ENCODE data around the gene PSEN1.

PSEN1 gene

GRCh38 chr14:73255005-73255400, 118.7 kb downstream of the PSEN1 start:
- DNase-seq (ENCODE audit: low read depth), result no peak
- no peak overlapping the region for H3K4me3 ChIP-seq (ENCODE audit: low read depth, low read length)
- TF ChIP-seq CTCF (IDR thresholded peaks at IDR 0.05; ENCODE audit: insufficient read depth, low read depth, low read length, missing control alignments), result no peak

- no peak for TF ChIP-seq CTCF (IDR thresholded peaks at IDR 0.05; ENCODE audit: insufficient read depth, low read depth, low read length, missing control alignments)
- H3K4me3 ChIP-seq (ENCODE audit: low read depth, low read length), result no peak overlapping the region
- no peak for DNase-seq (ENCODE audit: low read depth)
Measured at GRCh38 chr14:73255693-73256225, 119.5 kb downstream of the PSEN1 start.

- TF ChIP-seq CTCF (IDR thresholded peaks at IDR 0.05; ENCODE audit: insufficient read depth, low read depth, low read length, missing control alignments), result no peak
- H3K4me3 ChIP-seq (ENCODE audit: low read depth, low read length), result no peak overlapping the region
- DNase-seq (ENCODE audit: low read depth), result no peak
Measured at GRCh38 chr14:73258076-73258475, 121.8 kb downstream of the PSEN1 start.

DNA sequence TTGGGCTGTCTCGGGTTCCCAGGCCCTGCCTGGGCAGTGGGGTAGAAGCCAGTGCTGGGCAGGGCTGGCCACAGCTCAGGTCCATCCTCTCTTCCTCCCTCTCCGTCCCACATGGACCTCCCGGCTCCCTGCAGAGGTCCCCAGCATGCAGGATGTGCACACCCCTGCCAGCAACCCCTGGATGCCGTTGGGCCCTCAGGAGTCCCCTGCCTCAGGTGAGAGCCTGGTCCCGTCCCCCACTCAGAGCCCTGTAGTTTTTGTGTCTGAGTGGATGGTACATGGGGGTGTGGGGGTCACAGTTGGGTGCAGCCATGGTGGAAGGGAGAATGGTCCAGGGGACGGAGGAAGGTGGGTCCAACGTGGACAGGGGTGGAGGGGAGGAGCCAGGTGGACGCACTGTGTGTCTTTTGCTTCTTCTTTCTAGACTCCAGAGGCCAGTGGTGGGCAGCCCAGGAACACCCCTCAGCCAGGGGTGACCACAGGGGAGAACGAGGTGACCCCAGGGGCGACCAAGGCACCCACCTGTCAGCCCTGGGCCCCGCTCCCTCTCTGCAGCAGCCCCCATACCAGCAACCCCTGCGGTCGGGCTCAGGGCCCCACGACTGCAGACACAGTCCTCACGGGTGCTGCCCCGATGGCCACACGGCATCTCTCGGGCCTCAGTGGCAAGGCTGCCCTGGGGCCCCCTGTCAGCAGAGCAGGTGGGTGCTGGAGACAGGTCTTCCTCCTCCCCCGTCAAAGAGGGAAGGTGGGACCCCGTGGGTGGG, 122.7 kb downstream of the PSEN1 start:
- no peak overlapping the region for H3K4me3 ChIP-seq (ENCODE audit: low read depth, low read length)
- no peak for TF ChIP-seq CTCF (IDR thresholded peaks at IDR 0.05; ENCODE audit: insufficient read depth, low read depth, low read length, missing control alignments)
- no peak for DNase-seq (ENCODE audit: low read depth)

DNA sequence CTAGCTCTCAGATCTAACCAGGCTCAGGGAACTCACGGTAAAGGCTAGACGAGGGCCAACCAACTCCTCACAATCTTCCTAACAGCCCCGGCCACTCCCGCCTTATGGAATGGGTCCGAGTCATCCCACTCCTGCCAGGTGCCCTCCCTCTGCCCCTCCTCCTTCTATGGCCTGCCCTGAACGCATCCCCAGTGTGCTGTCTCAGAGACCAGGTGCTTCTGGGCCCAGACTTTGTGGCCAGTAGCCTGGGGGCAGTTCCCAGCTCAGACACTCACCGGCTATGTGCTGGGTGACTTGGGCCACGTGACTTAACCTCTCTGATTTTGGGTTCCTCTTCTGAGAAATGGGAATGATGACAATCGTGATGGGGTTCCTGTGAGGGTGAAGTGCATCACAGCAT, 123.5 kb downstream of the PSEN1 start:
- no peak for DNase-seq (ENCODE audit: low read depth)
- no peak for TF ChIP-seq CTCF (IDR thresholded peaks at IDR 0.05; ENCODE audit: insufficient read depth, low read depth, low read length, missing control alignments)
- H3K4me3 ChIP-seq (ENCODE audit: low read depth, low read length), result no peak overlapping the region

GRCh38 chr14:73260574-73260973, 124.3 kb downstream of the PSEN1 start:
- no peak for DNase-seq (ENCODE audit: low read depth)
- no peak for TF ChIP-seq CTCF (IDR thresholded peaks at IDR 0.05; ENCODE audit: insufficient read depth, low read depth, low read length, missing control alignments)
- no peak overlapping the region for H3K4me3 ChIP-seq (ENCODE audit: low read depth, low read length)

GRCh38 chr14:73261075-73261474, 124.8 kb downstream of the PSEN1 start:
- no peak overlapping the region for H3K4me3 ChIP-seq (ENCODE audit: low read depth, low read length)
- no peak for TF ChIP-seq CTCF (IDR thresholded peaks at IDR 0.05; ENCODE audit: insufficient read depth, low read depth, low read length, missing control alignments)
- no peak for DNase-seq (ENCODE audit: low read depth)

Measured in GM12865 (cell line).